Astrocyte (in vitro differentiated cells and primary cell): ENCODE data around the gene LARGE1. TPM values are rescaled to one million over a fixed set of nuclear protein-coding genes. Genes with fewer than 3 reads are reported as not detected.

ENCODE experiments used
- DNase-seq: peaks from one replicate; pipeline ENCODE4 v3.0.0-alpha.2; 2010; ENCODE audit warnings: low read depth
- FAIRE-seq: peaks from 2 replicates; lab custom pipeline; 2011; peaks lifted over from hg19 to GRCh38; lab: Jason Lieb, UNC
- H2AFZ ChIP-seq: 2 replicates; pipeline ENCODE4 v1.6.0; 2012; ENCODE audit warnings: low read depth, low read length, inconsistent platforms
- H3K27ac ChIP-seq: 2 replicates; pipeline ENCODE4 v1.5.1; 2011; ENCODE audit warnings: low read depth, low read length, inconsistent platforms
- H3K27me3 ChIP-seq: 2 replicates; pipeline ENCODE4 v1.6.0; 2011; ENCODE audit warnings: low read length, inconsistent platforms; ENCODE audit not compliant: insufficient read depth
- H3K36me3 ChIP-seq: 2 replicates; pipeline ENCODE4 v1.5.1; 2011; ENCODE audit warnings: low read length, inconsistent platforms; ENCODE audit not compliant: insufficient read depth
- H3K4me1 ChIP-seq: 2 replicates; pipeline ENCODE4 v1.5.1; 2011; ENCODE audit warnings: low read length, inconsistent platforms; ENCODE audit not compliant: insufficient read depth
- H3K4me2 ChIP-seq: 2 replicates; pipeline ENCODE4 v1.6.0; 2012; ENCODE audit warnings: low read length, inconsistent platforms
- H3K4me3 ChIP-seq: 2 replicates; pipeline ENCODE4 v1.5.1; 2011; ENCODE audit warnings: low read depth, mild to moderate bottlenecking, low read length, inconsistent platforms; ENCODE audit not compliant: insufficient read depth
- H3K79me2 ChIP-seq: 2 replicates; pipeline ENCODE4 v1.6.0; 2012; ENCODE audit warnings: mild to moderate bottlenecking, low read length, inconsistent platforms; ENCODE audit not compliant: insufficient read depth
- H3K9ac ChIP-seq: 2 replicates; pipeline ENCODE4 v1.6.0; 2012; ENCODE audit warnings: mild to moderate bottlenecking, low read length, inconsistent platforms
- H3K9me3 ChIP-seq: 2 replicates; pipeline ENCODE4 v1.5.1; 2012; ENCODE audit warnings: low read depth, mild to moderate bottlenecking, low read length, inconsistent platforms; ENCODE audit not compliant: insufficient read depth
- H4K20me1 ChIP-seq: 2 replicates; pipeline ENCODE4 v1.6.0; 2012; ENCODE audit warnings: low read length, inconsistent platforms; ENCODE audit not compliant: insufficient read depth
- H3K27ac Mint-ChIP-seq: one replicate; pipeline ENCODE4 v1.8.0; 2021; ENCODE audit warnings: mild to moderate bottlenecking, mixed read lengths; ENCODE audit not compliant: unreplicated experiment
- H3K27me3 Mint-ChIP-seq: one replicate; pipeline ENCODE4 v1.8.0; 2021; ENCODE audit warnings: low read depth, mixed read lengths; ENCODE audit not compliant: unreplicated experiment
- H3K36me3 Mint-ChIP-seq: one replicate; pipeline ENCODE4 v1.8.0; 2021; ENCODE audit warnings: low read depth, mixed read lengths; ENCODE audit not compliant: unreplicated experiment
- H3K4me1 Mint-ChIP-seq: one replicate; pipeline ENCODE4 v1.8.0; 2021; ENCODE audit warnings: low read depth, mixed read lengths; ENCODE audit not compliant: unreplicated experiment
- H3K4me3 Mint-ChIP-seq: one replicate; pipeline ENCODE4 v1.8.0; 2021; ENCODE audit warnings: mild to moderate bottlenecking, moderate library complexity, mixed read lengths; ENCODE audit not compliant: unreplicated experiment
- H3K9me3 Mint-ChIP-seq: one replicate; pipeline ENCODE4 v1.8.0; 2021; ENCODE audit warnings: mild to moderate bottlenecking, mixed read lengths; ENCODE audit not compliant: unreplicated experiment
- EZH2 ChIP-seq: IDR thresholded peaks from 2 replicates; pipeline ENCODE4 v1.6.1; 2012; ENCODE audit warnings: mild to moderate bottlenecking, low read length, inconsistent platforms; ENCODE audit not compliant: insufficient read depth
- total RNA-seq: library from RNA; stranded (reverse); gene quantifications from 2 replicates; pipeline ENCODE4 v1.2.1, GENCODE V29; 2021
- TF ChIP-seq, protein P1 (sequence below): IDR thresholded peaks from 2 replicates; pipeline ENCODE4 v1.5.1; 2011; ENCODE audit warnings: low read depth, mild to moderate bottlenecking, inconsistent platforms, low read length, moderate library complexity; ENCODE audit not compliant: insufficient read depth

The LARGE1 gene
- total RNA-seq, 1 donor from 2014 or later: 92.6 TPM

DNA sequence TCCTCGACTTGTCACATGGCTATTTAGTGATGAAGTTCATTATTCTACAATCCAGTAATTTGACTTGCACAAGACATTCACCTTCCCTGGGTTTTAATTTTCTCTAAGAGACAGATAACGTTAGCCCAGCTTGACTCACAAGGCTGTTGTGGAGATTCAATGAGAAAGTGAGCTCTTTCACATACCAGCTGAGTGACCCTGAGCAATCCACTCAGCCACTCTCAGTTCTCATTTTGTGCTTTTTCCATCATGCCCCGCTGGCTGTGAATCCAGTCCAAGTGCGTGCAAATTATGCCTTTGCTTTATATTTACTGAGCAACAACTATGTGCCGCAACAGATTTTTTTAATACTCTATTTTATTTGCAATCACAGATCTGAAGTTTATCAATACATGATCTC is 176.5 kb downstream of the LARGE1 start:
- H3K27ac Mint-ChIP-seq: no peak overlapping the region
- no peak overlapping the region for H3K27ac ChIP-seq
- FAIRE-seq: no peak

DNA sequence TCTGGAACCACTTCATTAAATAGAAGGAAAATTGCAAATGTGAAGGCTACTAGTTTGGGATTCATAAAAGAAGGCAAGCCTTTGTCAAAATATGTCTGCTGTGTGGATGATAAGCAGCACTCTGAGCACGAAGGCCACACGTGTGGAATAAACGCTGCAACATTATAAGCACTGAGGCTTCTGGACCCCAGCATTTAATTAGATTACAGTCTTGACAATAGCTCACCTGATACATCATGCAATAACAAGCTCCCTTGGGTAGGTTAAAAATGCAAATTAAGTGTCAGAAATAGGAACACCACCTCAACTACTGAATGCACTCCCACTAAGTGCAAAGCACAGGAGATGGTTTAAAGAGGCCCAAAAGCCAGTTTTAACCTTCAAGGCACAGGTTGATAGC is 179.3 kb downstream of the LARGE1 start:
- H4K20me1 ChIP-seq: peaks cover 17% of the 10 kb centered on the region
- no peaks in the 10 kb centered on the region for H3K79me2 ChIP-seq
- no peaks in the 10 kb centered on the region for H3K9me3 ChIP-seq
- H3K36me3 ChIP-seq: no peaks in the 10 kb centered on the region
- no peak overlapping the region for H3K4me3 Mint-ChIP-seq
- H3K36me3 Mint-ChIP-seq: peaks cover 24% of the 10 kb centered on the region
- FAIRE-seq (no peak), DNase-seq (no peak)
- H3K4me1 ChIP-seq: no peaks in the 10 kb centered on the region
- H3K27me3 ChIP-seq: no peaks in the 10 kb centered on the region
- H3K9me3 Mint-ChIP-seq: peaks cover 2% of the 10 kb centered on the region
- peaks cover 11% of the 10 kb centered on the region for H3K4me1 Mint-ChIP-seq
- no peak overlapping the region for H2AFZ ChIP-seq
- no peaks in the 10 kb centered on the region for H3K27me3 Mint-ChIP-seq
- H3K9ac ChIP-seq: no peak overlapping the region
- TF ChIP-seq, protein P1, sequence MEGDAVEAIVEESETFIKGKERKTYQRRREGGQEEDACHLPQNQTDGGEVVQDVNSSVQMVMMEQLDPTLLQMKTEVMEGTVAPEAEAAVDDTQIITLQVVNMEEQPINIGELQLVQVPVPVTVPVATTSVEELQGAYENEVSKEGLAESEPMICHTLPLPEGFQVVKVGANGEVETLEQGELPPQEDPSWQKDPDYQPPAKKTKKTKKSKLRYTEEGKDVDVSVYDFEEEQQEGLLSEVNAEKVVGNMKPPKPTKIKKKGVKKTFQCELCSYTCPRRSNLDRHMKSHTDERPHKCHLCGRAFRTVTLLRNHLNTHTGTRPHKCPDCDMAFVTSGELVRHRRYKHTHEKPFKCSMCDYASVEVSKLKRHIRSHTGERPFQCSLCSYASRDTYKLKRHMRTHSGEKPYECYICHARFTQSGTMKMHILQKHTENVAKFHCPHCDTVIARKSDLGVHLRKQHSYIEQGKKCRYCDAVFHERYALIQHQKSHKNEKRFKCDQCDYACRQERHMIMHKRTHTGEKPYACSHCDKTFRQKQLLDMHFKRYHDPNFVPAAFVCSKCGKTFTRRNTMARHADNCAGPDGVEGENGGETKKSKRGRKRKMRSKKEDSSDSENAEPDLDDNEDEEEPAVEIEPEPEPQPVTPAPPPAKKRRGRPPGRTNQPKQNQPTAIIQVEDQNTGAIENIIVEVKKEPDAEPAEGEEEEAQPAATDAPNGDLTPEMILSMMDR: no peak
- TF ChIP-seq EZH2: no peak
- H3K4me3 ChIP-seq: no peak overlapping the region
- H3K27ac Mint-ChIP-seq: no peak overlapping the region
- no peak overlapping the region for H3K27ac ChIP-seq
- no peak overlapping the region for H3K4me2 ChIP-seq

More for the DNA sequence above, 176.5 kb downstream of the LARGE1 start:
- Mint-ChIP-seq H3K27me3 (no peaks in the 10 kb centered on the region), H3K36me3 (peaks cover 23% of the 10 kb centered on the region), H3K9me3 (peaks cover 2% of the 10 kb centered on the region), H3K4me3 (no peak overlapping the region), H3K4me1 (peaks cover 11% of the 10 kb centered on the region)
- Histone ChIP-seq H4K20me1 (peaks cover 17% of the 10 kb centered on the region), H3K4me1 (no peaks in the 10 kb centered on the region), H3K4me3 (no peak overlapping the region), H3K79me2 (no peaks in the 10 kb centered on the region), H3K9ac (no peak overlapping the region), H3K36me3 (no peaks in the 10 kb centered on the region), H2AFZ (no peak overlapping the region), H3K27me3 (no peaks in the 10 kb centered on the region), H3K4me2 (no peak overlapping the region), H3K9me3 (no peaks in the 10 kb centered on the region)
- DNase-seq: no peak
- TF ChIP-seq EZH2: no peak
- TF ChIP-seq, protein P1: no peak

DNA sequence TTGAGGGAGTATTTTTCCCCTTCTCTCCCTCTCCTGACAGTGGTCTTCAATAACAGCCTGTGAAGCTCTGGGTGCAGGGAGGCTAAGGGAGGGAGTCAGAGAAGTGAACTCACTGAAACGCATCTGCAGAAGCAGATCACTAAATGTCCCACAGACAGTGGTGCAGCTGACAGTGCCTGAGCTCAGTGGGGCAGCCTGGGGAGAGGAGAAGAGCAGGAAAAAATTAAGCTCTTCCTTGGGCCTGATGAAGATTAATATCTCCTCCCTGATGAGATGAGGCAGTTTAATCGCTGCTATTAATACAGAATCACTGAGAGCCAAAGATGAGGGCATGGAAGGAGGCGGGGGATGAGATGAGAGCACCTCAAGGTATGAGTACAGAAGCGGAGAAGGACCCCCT is 180.8 kb downstream of the LARGE1 start:
- Histone ChIP-seq H3K79me2 (no peaks in the 10 kb centered on the region), H3K27me3 (no peaks in the 10 kb centered on the region), H3K36me3 (no peaks in the 10 kb centered on the region), H2AFZ (no peak overlapping the region), H3K4me3 (no peak overlapping the region), H3K9me3 (no peaks in the 10 kb centered on the region), H3K9ac (no peak overlapping the region), H4K20me1 (peaks cover 11% of the 10 kb centered on the region), H3K27ac (no peak overlapping the region), H3K4me2 (no peak overlapping the region), H3K4me1 (no peaks in the 10 kb centered on the region)
- DNase-seq (no peak), FAIRE-seq (no peak)
- peaks cover 2% of the 10 kb centered on the region for H3K9me3 Mint-ChIP-seq
- TF ChIP-seq EZH2: no peak
- TF ChIP-seq, protein P1: no peak
- H3K27me3 Mint-ChIP-seq: no peaks in the 10 kb centered on the region
- H3K27ac Mint-ChIP-seq: no peak overlapping the region
- peaks cover 9% of the 10 kb centered on the region for H3K4me1 Mint-ChIP-seq
- no peak overlapping the region for H3K4me3 Mint-ChIP-seq
- peaks cover 22% of the 10 kb centered on the region for H3K36me3 Mint-ChIP-seq
